HCT116 (cell line): ENCODE results near the gene AKAP3. TPM values are rescaled to one million over a fixed set of nuclear protein-coding genes. Genes with fewer than 3 reads are reported as not detected.

Source experiments
- ATAC-seq: fragments of 200-7000 bp; cut with Tn5 transposase; 2 replicates; pipeline ENCODE4 v1.9.1; 2020; ENCODE audit warnings: mild to moderate bottlenecking, moderate library complexity
- BruUV-seq: library from RNA; stranded (reverse); fragments of 400-500 nt; replicated peaks from 2 replicates; lab custom pipeline; 2021; lab: Mats Ljungman, UMichigan
- CTCF ChIA-PET: fragments of 300-600 bp; sonication (Branson Sonifier 250); formaldehyde crosslinking; loops from one replicate; lab custom pipeline; 2021; ENCODE audit warnings: antibody characterized with exemption; lab: Charles Lee
- POLR2A ChIA-PET: fragments of 300-600, 350-600 bp; sonication (Branson Sonifier 250); formaldehyde crosslinking; loops from one replicate; lab custom pipeline; 2021; ENCODE audit warnings: antibody characterized with exemption; lab: Charles Lee
- RAD21 ChIA-PET, 2 experiments: fragments of 300-600 bp; sonication (Branson Sonifier 250); formaldehyde crosslinking; loops; one replicate each; lab custom pipeline; 2023; ENCODE audit warnings: low total read pairs in 2 of 2; ENCODE audit not compliant: uncharacterized antibody in 2 of 2, unreplicated experiment in 2 of 2, low non-redundant PET in 1 of 2; lab: Charles Lee
- DNase-seq: peaks from one replicate; pipeline ENCODE4 v3.0.0-alpha.2; 2010; ENCODE audit warnings: low read depth, low spot score
- H2AFZ ChIP-seq: fragments of 200-600 bp; shearing (Covaris generic), sonication (generic); 2 replicates; pipeline ENCODE4 v1.6.1; 2017; ENCODE audit warnings: low read depth, mixed run types, mixed read lengths, antibody characterized with exemption, low read length; ENCODE audit not compliant: poor library complexity, severe bottlenecking
- H3K27ac ChIP-seq: 2 replicates; pipeline ENCODE4 v1.5.1; 2012; ENCODE audit warnings: low read depth, low read length
- H3K27me3 ChIP-seq: fragments of 200-600 bp; sonication (generic); 2 replicates; pipeline ENCODE4 v1.6.1; 2016; ENCODE audit warnings: mixed run types, low read length, mixed read lengths; ENCODE audit not compliant: insufficient read depth
- H3K36me3 ChIP-seq, 2 experiments: fragments of 200-500 bp in 1 of 2; fragments of 200-600 bp in 1 of 2; sonication (Bioruptor generic) in 1 of 2; sonication (generic) in 1 of 2; 2 replicates each; pipeline versions ENCODE4 v1.5.1 to v1.6.1; 2014 to 2016; ENCODE audit warnings: low read length in 2 of 2, inconsistent platforms in 1 of 2, mixed read lengths in 1 of 2, mixed run types in 1 of 2; ENCODE audit not compliant: insufficient read depth in 2 of 2, control insufficient read depth in 1 of 2
- H3K4me1 ChIP-seq, 2 experiments: fragments of 200-600 bp in 1 of 2; sonication (generic) in 1 of 2; 2 replicates each; pipeline versions ENCODE4 v1.5.1 to v1.6.1; 2012 to 2017; ENCODE audit warnings: low read length in 2 of 2, inconsistent platforms in 1 of 2, mild to moderate bottlenecking in 1 of 2, mixed read lengths in 1 of 2, mixed run types in 1 of 2, moderate library complexity in 1 of 2; ENCODE audit not compliant: insufficient read depth in 2 of 2, control insufficient read depth in 1 of 2
- H3K4me2 ChIP-seq: fragments of 200-600 bp; sonication (generic); 2 replicates; pipeline ENCODE4 v1.6.1; 2017; ENCODE audit warnings: mixed run types, low read length, mixed read lengths
- H3K4me3 ChIP-seq, 2 experiments: fragments of 200-600 bp in 1 of 2; sonication (generic) in 1 of 2; replicated peaks in 1 of 2; 2 replicates each; pipeline ENCODE4 v1.5.1; 2011 to 2016; ENCODE audit warnings: low read length in 2 of 2, control low read depth in 1 of 2, low read depth in 1 of 2, mild to moderate bottlenecking in 1 of 2, mixed read lengths in 1 of 2, mixed run types in 1 of 2
- H3K79me2 ChIP-seq: fragments of 200-600 bp; sonication (generic); 2 replicates; pipeline ENCODE4 v1.6.1; 2017; ENCODE audit warnings: mild to moderate bottlenecking, mixed run types, low read length, moderate library complexity, mixed read lengths; ENCODE audit not compliant: insufficient read depth
- H3K9ac ChIP-seq: fragments of 200-600 bp; sonication (generic); 2 replicates; pipeline ENCODE4 v1.6.1; 2016; ENCODE audit warnings: low read length, mixed read lengths
- H3K9me2 ChIP-seq: fragments of 200-600 bp; sonication (generic), shearing (Covaris generic); 2 replicates; pipeline ENCODE4 v1.6.1; 2017; ENCODE audit warnings: mixed run types, mild to moderate bottlenecking, moderate library complexity; ENCODE audit not compliant: insufficient read depth
- H3K9me3 ChIP-seq, 2 experiments: fragments of 200-500 bp in 1 of 2; fragments of 200-600 bp in 1 of 2; sonication (Bioruptor generic) in 1 of 2; sonication (generic) in 1 of 2; 2 replicates each; pipeline ENCODE4 v1.6.1; 2014 to 2017; ENCODE audit warnings: low read length in 2 of 2, mixed read lengths in 2 of 2, inconsistent platforms in 1 of 2, low read depth in 1 of 2, mild to moderate bottlenecking in 1 of 2, mixed run types in 1 of 2, moderate library complexity in 1 of 2; ENCODE audit not compliant: control insufficient read depth in 1 of 2, insufficient read depth in 1 of 2
- H4K20me1 ChIP-seq: fragments of 200-600 bp; sonication (generic), shearing (Covaris generic); 2 replicates; pipeline ENCODE4 v1.6.1; 2017; ENCODE audit warnings: mixed run types, mild to moderate bottlenecking, moderate library complexity; ENCODE audit not compliant: insufficient read depth
- CBX3 ChIP-seq: IDR thresholded peaks from 2 replicates; pipeline ENCODE4 v1.6.1; 2012; ENCODE audit warnings: low read depth
- CEBPB ChIP-seq: IDR thresholded peaks from 2 replicates; pipeline ENCODE4 v1.6.1; 2012; ENCODE audit warnings: low read depth
- EGR1 ChIP-seq: IDR thresholded peaks from 2 replicates; pipeline ENCODE4 v1.6.1; 2012; ENCODE audit warnings: low read depth
- ELF1 ChIP-seq: IDR thresholded peaks from 2 replicates; pipeline ENCODE4 v1.6.1; 2012; ENCODE audit warnings: low read depth, borderline replicate concordance
- EZH2phosphoT487 ChIP-seq: fragments of 200-600 bp; IDR thresholded peaks from 2 replicates; pipeline ENCODE4 v1.6.1; 2018; ENCODE audit warnings: antibody characterized with exemption, borderline replicate concordance
- FOSL1 ChIP-seq: IDR thresholded peaks from 2 replicates; pipeline ENCODE4 v1.6.1; 2012; ENCODE audit warnings: low read depth
- JUND ChIP-seq: IDR thresholded peaks from 2 replicates; pipeline ENCODE4 v1.6.1; 2012
- POLR2A ChIP-seq: IDR thresholded peaks from 2 replicates; pipeline ENCODE4 v1.7.0; 2011; ENCODE audit warnings: borderline replicate concordance; ENCODE audit not compliant: insufficient read depth, insufficient read length; ENCODE audit errors: extremely low read depth
- POLR2AphosphoS5 ChIP-seq: IDR thresholded peaks from 2 replicates; pipeline ENCODE4 v1.6.1; 2011; ENCODE audit warnings: mild to moderate bottlenecking, low read depth, low read length, moderate library complexity
- RAD21 ChIP-seq: IDR thresholded peaks from 2 replicates; pipeline ENCODE4 v1.6.1; 2012; ENCODE audit warnings: low read depth, mild to moderate bottlenecking
- SIN3A ChIP-seq: IDR thresholded peaks from 2 replicates; pipeline ENCODE4 v1.6.1; 2012; ENCODE audit warnings: low read depth
- SP1 ChIP-seq: IDR thresholded peaks from 2 replicates; pipeline ENCODE4 v1.6.1; 2012; ENCODE audit warnings: low read depth
- SRF ChIP-seq: IDR thresholded peaks from 2 replicates; pipeline ENCODE4 v1.6.1; 2012; ENCODE audit warnings: low read depth
- TCF7L2 ChIP-seq: IDR thresholded peaks from 2 replicates; pipeline ENCODE4 v1.7.0; 2011; ENCODE audit warnings: borderline replicate concordance, inconsistent platforms; ENCODE audit not compliant: insufficient read depth, insufficient read length; ENCODE audit errors: extremely low read depth
- YY1 ChIP-seq: IDR thresholded peaks from 2 replicates; pipeline ENCODE4 v1.6.1; 2011; ENCODE audit warnings: low read length, low read depth, moderate library complexity, mild to moderate bottlenecking; ENCODE audit not compliant: insufficient replicate concordance; ENCODE audit errors: extremely low read depth
- ZFX ChIP-seq: fragments of 450-650 bp; IDR thresholded peaks from 2 replicates; pipeline ENCODE4 v1.6.1; 2017
- ZNF274 ChIP-seq: fragments of 200-500 bp; sonication (Bioruptor generic); IDR thresholded peaks from 2 replicates; pipeline ENCODE4 v1.6.1; 2014; ENCODE audit warnings: mild to moderate bottlenecking, low read depth, low read length, inconsistent platforms
- intact Hi-C: fragments of 100-400 bp; cut with micrococcal nuclease; formaldehyde crosslinking; loops from 2 replicates; pipeline ENCODE4 v1.10.0; 2022
- total RNA-seq: library from RNA; stranded (reverse); gene quantifications from one replicate; pipeline ENCODE4 v1.2.1, GENCODE V29; 2021; ENCODE audit not compliant: unreplicated experiment
- TF ChIP-seq, protein P1 (sequence below), 3 experiments: fragments of 200-600 bp in 1 of 3; sonication (generic) in 1 of 3; IDR thresholded peaks in 2 of 3; conservative IDR thresholded peaks in 1 of 3; 2 replicates each; pipeline ENCODE4 v1.5.1; 2012 to 2017; ENCODE audit warnings: low read depth in 2 of 3, low read length in 2 of 3, antibody characterized with exemption in 1 of 3, borderline replicate concordance in 1 of 3, control low read depth in 1 of 3, mild to moderate bottlenecking in 1 of 3, mixed read lengths in 1 of 3, mixed run types in 1 of 3, moderate library complexity in 1 of 3; ENCODE audit not compliant: insufficient read depth in 1 of 3
- TF ChIP-seq, protein P2 (sequence below): IDR thresholded peaks from 2 replicates; pipeline ENCODE4 v1.6.1; 2011; ENCODE audit warnings: mild to moderate bottlenecking, low read length, moderate library complexity; ENCODE audit not compliant: insufficient replicate concordance; ENCODE audit errors: extremely low read depth
- TF ChIP-seq, protein P3 (sequence below): IDR thresholded peaks from 2 replicates; pipeline ENCODE4 v1.6.1; 2012

Gene AKAP3
- total RNA-seq, 1 experiment from 2014 or later = 4.3 TPM

- ATAC-seq (peak; percentile 92), DNase-seq (peak; percentile 81)
- no peaks in the 10 kb centered on the region for H3K9me3 ChIP-seq
- no peaks in the 10 kb centered on the region; the same call in 1 of the 2 replicates for H3K27me3 ChIP-seq
- no peaks in the 10 kb centered on the region for H3K36me3 ChIP-seq
- H3K9ac ChIP-seq = peak overlapping the region; percentile 75
- H3K27ac ChIP-seq = peak overlapping the region; percentile 34; the same call in 1 of the 2 replicates
- H3K9me2 ChIP-seq = no peaks in the 10 kb centered on the region
- POLR2A ChIA-PET = no interaction called here
- RAD21 ChIA-PET = no interaction called here
- intact Hi-C loops = loop anchor here (2.0 to 10.0 kb wide), 3 partner anchors 44 to 150 kb away; partner anchors contain the start of genes AKAP3, NDUFA9 and RAD51AP1
- H2AFZ ChIP-seq = peak overlapping the region; percentile 89
- no TSS peak for BruUV-seq
- CTCF ChIA-PET = interaction anchor here (0.8 to 1.9 kb wide), 3 partner anchors 13 to 19 kb away, joined by 3 to 5 read pairs (median 3); no protein-coding TSS in a partner anchor
- no peaks in the 10 kb centered on the region; the same call in 1 of the 2 replicates for H3K79me2 ChIP-seq
- H3K4me3 ChIP-seq = peak overlapping the region; percentile 83 to 89
- H4K20me1 ChIP-seq = no peaks in the 10 kb centered on the region
- peaks cover 2 to 9% of the 10 kb centered on the region in 2 experiments; a peak in 1 of 4 replicates for H3K4me1 ChIP-seq
- H3K4me2 ChIP-seq = peak overlapping the region; percentile 86
- TF ChIP-seq, protein P1, sequence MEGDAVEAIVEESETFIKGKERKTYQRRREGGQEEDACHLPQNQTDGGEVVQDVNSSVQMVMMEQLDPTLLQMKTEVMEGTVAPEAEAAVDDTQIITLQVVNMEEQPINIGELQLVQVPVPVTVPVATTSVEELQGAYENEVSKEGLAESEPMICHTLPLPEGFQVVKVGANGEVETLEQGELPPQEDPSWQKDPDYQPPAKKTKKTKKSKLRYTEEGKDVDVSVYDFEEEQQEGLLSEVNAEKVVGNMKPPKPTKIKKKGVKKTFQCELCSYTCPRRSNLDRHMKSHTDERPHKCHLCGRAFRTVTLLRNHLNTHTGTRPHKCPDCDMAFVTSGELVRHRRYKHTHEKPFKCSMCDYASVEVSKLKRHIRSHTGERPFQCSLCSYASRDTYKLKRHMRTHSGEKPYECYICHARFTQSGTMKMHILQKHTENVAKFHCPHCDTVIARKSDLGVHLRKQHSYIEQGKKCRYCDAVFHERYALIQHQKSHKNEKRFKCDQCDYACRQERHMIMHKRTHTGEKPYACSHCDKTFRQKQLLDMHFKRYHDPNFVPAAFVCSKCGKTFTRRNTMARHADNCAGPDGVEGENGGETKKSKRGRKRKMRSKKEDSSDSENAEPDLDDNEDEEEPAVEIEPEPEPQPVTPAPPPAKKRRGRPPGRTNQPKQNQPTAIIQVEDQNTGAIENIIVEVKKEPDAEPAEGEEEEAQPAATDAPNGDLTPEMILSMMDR (IDR thresholded peaks at IDR 0.05 in 2 of 3, conservative IDR thresholded peaks at IDR 0.05 in 1 of 3; ENCODE audit: borderline replicate concordance in 1 of 3, insufficient read depth in 1 of 3, low read depth in 2 of 3, low read length in 2 of 3) = peak; percentile 44 to 98 (median 96); a peak in 5 of 6 replicates
- TF ChIP-seq, protein P2, sequence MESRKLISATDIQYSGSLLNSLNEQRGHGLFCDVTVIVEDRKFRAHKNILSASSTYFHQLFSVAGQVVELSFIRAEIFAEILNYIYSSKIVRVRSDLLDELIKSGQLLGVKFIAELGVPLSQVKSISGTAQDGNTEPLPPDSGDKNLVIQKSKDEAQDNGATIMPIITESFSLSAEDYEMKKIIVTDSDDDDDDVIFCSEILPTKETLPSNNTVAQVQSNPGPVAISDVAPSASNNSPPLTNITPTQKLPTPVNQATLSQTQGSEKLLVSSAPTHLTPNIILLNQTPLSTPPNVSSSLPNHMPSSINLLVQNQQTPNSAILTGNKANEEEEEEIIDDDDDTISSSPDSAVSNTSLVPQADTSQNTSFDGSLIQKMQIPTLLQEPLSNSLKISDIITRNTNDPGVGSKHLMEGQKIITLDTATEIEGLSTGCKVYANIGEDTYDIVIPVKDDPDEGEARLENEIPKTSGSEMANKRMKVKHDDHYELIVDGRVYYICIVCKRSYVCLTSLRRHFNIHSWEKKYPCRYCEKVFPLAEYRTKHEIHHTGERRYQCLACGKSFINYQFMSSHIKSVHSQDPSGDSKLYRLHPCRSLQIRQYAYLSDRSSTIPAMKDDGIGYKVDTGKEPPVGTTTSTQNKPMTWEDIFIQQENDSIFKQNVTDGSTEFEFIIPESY = no peak
- TF ChIP-seq SP1 = no peak; the same call in 1 of the 2 replicates
- peak; percentile 65; the same call in 1 of the 2 replicates for TF ChIP-seq CBX3
- TF ChIP-seq POLR2AphosphoS5 = peak; percentile 76
- no peak for TF ChIP-seq ELF1
- no peak for TF ChIP-seq YY1
- TF ChIP-seq TCF7L2 = peak; percentile 17
- peak; percentile 49; the same call in 1 of the 2 replicates for TF ChIP-seq SIN3A
- TF ChIP-seq JUND = no peak
- no peak for TF ChIP-seq FOSL1
- TF ChIP-seq CEBPB = no peak
- TF ChIP-seq POLR2A = peak; percentile 32
- no peak for TF ChIP-seq EGR1
- no peak for TF ChIP-seq ZNF274
- no peak for TF ChIP-seq EZH2phosphoT487
- peak; percentile 40; the same call in 1 of the 2 replicates for TF ChIP-seq ZFX
- TF ChIP-seq RAD21 = peak; percentile 38; the same call in 1 of the 2 replicates
- TF ChIP-seq SRF = no peak
- TF ChIP-seq, protein P3, sequence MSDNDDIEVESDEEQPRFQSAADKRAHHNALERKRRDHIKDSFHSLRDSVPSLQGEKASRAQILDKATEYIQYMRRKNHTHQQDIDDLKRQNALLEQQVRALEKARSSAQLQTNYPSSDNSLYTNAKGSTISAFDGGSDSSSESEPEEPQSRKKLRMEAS = peak; percentile 81
Measured at GRCh38 chr12:4604684-4605193, 44.1 kb downstream of the AKAP3 start.
